Activated naive CD4-positive, alpha-beta T cell treated with anti-CD3 and anti-CD28 coated beads, Interleukin-2, amount 10 ng/mL, durations not matched to agents 7 days and 5 days (primary cell): ENCODE results near the gene ZDHHC13.
A peak's percentile ranks its signal among the peaks of the same experiment; 100 is the strongest.
"Not testable (repeated sequence)": the region's sequence is repeated elsewhere in the genome, so short reads cannot be mapped to it uniquely, and the experiment has no call there.

ENCODE experiments used
- CTCF ChIA-PET: fragments of 350-600 bp; sonication (Branson Sonifier 250); formaldehyde crosslinking; loops from one replicate; lab custom pipeline; 2021; ENCODE audit warnings: antibody characterized with exemption; lab: Charles Lee
- DNase-seq: peaks from one replicate; pipeline ENCODE4 v3.0.0-alpha.2; 2020
- H3K27ac Mint-ChIP-seq: one replicate; pipeline ENCODE4 v1.8.0; 2021; ENCODE audit warnings: mild to moderate bottlenecking, moderate library complexity, mixed read lengths
- H3K27me3 Mint-ChIP-seq: one replicate; pipeline ENCODE4 v1.8.0; 2021; ENCODE audit warnings: mild to moderate bottlenecking, mixed read lengths
- H3K36me3 Mint-ChIP-seq: one replicate; pipeline ENCODE4 v1.8.0; 2021; ENCODE audit warnings: mixed read lengths
- H3K4me1 Mint-ChIP-seq: one replicate; pipeline ENCODE4 v1.8.0; 2021; ENCODE audit warnings: mixed read lengths
- H3K4me3 Mint-ChIP-seq: one replicate; pipeline ENCODE4 v1.8.0; 2021; ENCODE audit warnings: mild to moderate bottlenecking, moderate library complexity, mixed read lengths
- H3K9me3 Mint-ChIP-seq: one replicate; pipeline ENCODE4 v1.8.0; 2021; ENCODE audit warnings: mixed read lengths

The ZDHHC13 gene

GRCh38 chr11:19111809-19112208, 5.2 kb upstream of the ZDHHC13 start:
- CTCF ChIA-PET, result interaction anchor here (0.9 kb wide), 1 partner anchor 35 kb away, joined by 3 read pairs; no protein-coding TSS in a partner anchor
- Mint-ChIP-seq H3K36me3 (no peaks in the 10 kb centered on the region), H3K4me1 (peaks cover 5% of the 10 kb centered on the region), H3K9me3 (no peaks in the 10 kb centered on the region), H3K27me3 (peaks cover 9% of the 10 kb centered on the region), H3K4me3 (no peak overlapping the region), H3K27ac (no peak overlapping the region)
- no peak for DNase-seq

- DNase-seq, result peak; percentile 22
- H3K36me3 Mint-ChIP-seq, result peaks cover 23% of the 10 kb centered on the region
- CTCF ChIA-PET, result interaction anchor here (0.6 to 1.1 kb wide), 5 partner anchors 10 to 55 kb away, joined by 3 to 4 read pairs (median 3); no protein-coding TSS in a partner anchor
- no peaks in the 10 kb centered on the region for H3K9me3 Mint-ChIP-seq
- peaks cover 3% of the 10 kb centered on the region for H3K27me3 Mint-ChIP-seq
- peak overlapping the region; percentile 82 for H3K27ac Mint-ChIP-seq
- H3K4me1 Mint-ChIP-seq, result peaks cover 45% of the 10 kb centered on the region
- peak overlapping the region; percentile 83 for H3K4me3 Mint-ChIP-seq
These were observed 545 bp upstream of the ZDHHC13 start for GRCh38 chr11:19116276-19116970.

GRCh38 chr11:19117760-19118097, 761 bp downstream of the ZDHHC13 start:
- peak overlapping the region; percentile 35 for H3K27ac Mint-ChIP-seq
- H3K9me3 Mint-ChIP-seq, result no peaks in the 10 kb centered on the region
- peaks cover under 1% of the 10 kb centered on the region for H3K27me3 Mint-ChIP-seq
- H3K36me3 Mint-ChIP-seq, result peaks cover 24% of the 10 kb centered on the region
- H3K4me3 Mint-ChIP-seq, result peak overlapping the region; percentile 83
- H3K4me1 Mint-ChIP-seq, result peaks cover 50% of the 10 kb centered on the region
- DNase-seq, result no peak
- CTCF ChIA-PET, result no interaction called here

DNA sequence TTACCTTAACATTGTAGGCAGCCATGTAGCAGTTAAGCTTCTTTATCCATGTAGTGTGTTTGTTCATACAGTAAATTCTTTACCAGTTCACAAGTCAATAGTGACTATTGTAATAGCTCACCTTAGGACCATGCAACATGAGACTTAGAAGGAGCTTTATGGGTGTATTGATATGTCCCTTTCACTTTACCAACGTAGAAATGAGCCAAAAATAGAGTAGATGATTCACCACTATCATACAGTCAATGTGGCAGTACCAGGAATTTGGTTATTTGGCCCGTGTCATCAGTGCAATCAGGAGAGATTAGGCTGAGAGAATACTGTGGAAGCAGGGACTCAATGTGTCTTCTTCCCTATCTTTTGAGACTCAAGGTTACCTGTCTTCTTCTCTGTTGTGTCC, 4.7 kb downstream of the ZDHHC13 start:
- Mint-ChIP-seq H3K27me3 (no peaks in the 10 kb centered on the region), H3K36me3 (peaks cover 43% of the 10 kb centered on the region), H3K4me3 (no peak overlapping the region), H3K27ac (no peak overlapping the region), H3K4me1 (peaks cover 46% of the 10 kb centered on the region), H3K9me3 (peaks cover 3% of the 10 kb centered on the region)
- DNase-seq, result no peak
- CTCF ChIA-PET, result interaction anchor here (1.8 kb wide), 1 partner anchor 45 kb away, joined by 10 read pairs; no protein-coding TSS in a partner anchor

DNA sequence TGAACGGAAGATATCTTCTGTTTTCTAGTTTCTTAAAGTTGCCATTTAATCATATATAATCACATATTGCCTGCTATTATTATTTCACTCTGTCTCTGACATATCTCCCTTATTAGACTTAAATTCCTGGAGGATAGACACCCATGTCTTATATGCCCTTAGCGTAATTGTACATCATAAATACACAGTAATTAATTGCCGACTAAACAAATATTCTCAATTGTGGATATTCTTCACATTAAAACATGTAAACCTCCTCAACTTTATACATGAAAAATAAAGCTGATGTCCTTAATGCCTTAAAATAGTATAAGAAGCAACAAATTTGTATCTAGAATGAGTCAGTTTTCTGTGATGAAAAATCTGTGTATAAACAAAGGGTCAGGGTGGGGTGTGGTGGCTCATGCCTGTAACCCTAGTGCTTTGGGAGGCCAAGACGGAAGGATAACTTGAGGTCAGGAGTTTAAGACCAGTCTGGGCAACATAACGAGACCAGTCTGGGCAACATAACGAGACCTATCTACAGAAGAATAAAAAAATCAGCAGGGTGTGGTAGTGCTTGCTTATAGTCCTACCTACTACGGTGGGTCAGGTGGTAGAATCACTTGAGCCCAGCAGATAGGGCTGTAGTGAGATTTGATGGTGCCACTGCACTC, 6.1 kb downstream of the ZDHHC13 start:
- H3K4me1 Mint-ChIP-seq, result peaks cover 35% of the 10 kb centered on the region
- no peak overlapping the region for H3K27ac Mint-ChIP-seq
- peaks cover 4% of the 10 kb centered on the region for H3K9me3 Mint-ChIP-seq
- peaks cover 53% of the 10 kb centered on the region for H3K36me3 Mint-ChIP-seq
- DNase-seq, result no peak
- no peaks in the 10 kb centered on the region for H3K27me3 Mint-ChIP-seq
- H3K4me3 Mint-ChIP-seq, result no peak overlapping the region
- CTCF ChIA-PET, result interaction anchor here (1.8 kb wide), 1 partner anchor 46 kb away, joined by 10 read pairs; no protein-coding TSS in a partner anchor

- CTCF ChIA-PET, H3K9me3 Mint-ChIP-seq, H3K27ac Mint-ChIP-seq, H3K4me1 Mint-ChIP-seq, H3K4me3 Mint-ChIP-seq, DNase-seq, H3K27me3 Mint-ChIP-seq: not testable (repeated sequence)
- H3K36me3 Mint-ChIP-seq, result peaks cover 54% of the 10 kb centered on the region
These were observed 9.8 kb downstream of the ZDHHC13 start for GRCh38 chr11:19126562-19127325.

DNA sequence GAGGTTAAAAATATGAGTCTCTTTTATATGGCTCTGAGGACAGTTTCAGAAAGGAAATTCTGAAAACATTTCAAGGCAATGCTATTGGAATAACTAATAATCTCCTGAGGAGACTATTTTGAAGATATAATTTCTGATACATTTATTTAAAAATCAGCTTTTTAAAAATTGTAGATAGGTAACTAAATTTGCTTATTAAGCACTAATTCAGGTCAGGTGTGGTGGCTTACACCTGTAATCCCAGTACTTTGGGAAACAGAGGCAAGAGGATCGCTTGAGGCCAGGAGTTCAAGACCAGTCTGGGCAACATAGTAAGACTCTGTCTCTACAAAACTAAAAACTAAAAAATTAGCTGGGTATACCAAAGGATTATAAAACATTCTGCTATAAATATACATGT, 17.0 kb downstream of the ZDHHC13 start:
- no peaks in the 10 kb centered on the region for H3K27me3 Mint-ChIP-seq
- CTCF ChIA-PET, result no interaction called here
- no peak overlapping the region for H3K27ac Mint-ChIP-seq
- peaks cover 32% of the 10 kb centered on the region for H3K9me3 Mint-ChIP-seq
- no peak for DNase-seq
- H3K36me3 Mint-ChIP-seq, result peaks cover 43% of the 10 kb centered on the region
- H3K4me3 Mint-ChIP-seq, result no peak overlapping the region
- H3K4me1 Mint-ChIP-seq, result no peaks in the 10 kb centered on the region

DNA sequence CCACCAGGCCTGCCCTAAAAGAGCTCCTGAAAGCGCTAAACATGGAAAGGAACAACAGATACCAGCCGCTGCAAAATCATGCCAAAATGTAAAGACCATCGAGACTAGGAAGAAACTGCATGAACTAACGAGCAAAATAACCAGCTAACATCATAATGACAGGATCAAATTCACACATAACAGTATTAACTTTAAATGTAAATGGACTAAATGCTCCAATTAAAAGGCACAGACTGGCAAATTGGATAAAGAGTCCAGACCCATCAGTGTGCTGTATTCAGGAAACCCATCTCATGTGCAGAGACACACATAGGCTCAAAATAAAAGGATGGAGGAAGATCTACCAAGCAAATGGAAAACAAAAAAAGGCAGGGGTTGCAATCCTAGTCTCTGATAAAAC, 19.9 kb downstream of the ZDHHC13 start:
- H3K27ac Mint-ChIP-seq, H3K4me1 Mint-ChIP-seq, DNase-seq, H3K4me3 Mint-ChIP-seq, CTCF ChIA-PET, H3K27me3 Mint-ChIP-seq: not testable (repeated sequence)
- Mint-ChIP-seq H3K36me3 (peaks cover 26% of the 10 kb centered on the region), H3K9me3 (peaks cover 30% of the 10 kb centered on the region)

DNA sequence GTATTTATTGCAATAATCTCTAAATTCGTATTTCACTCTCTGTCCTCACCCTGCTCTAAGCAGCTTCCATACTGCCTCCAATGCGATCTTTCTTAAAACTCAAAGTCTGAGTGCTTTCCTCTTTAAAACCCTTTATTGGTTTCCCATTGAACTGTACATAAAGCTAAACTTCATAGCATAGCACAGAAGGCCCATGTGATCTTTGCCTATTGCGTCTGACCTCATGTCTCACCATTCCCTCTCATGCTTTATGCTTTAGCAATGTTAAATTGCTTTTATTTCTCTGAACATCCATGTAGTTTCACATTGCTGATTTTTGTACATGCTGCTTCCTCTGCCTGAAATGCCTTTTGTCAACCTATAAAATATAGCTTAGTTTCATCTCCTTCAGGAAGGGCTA, 28.4 kb downstream of the ZDHHC13 start:
- Mint-ChIP-seq H3K9me3 (no peaks in the 10 kb centered on the region), H3K27me3 (no peaks in the 10 kb centered on the region), H3K36me3 (peaks cover 10% of the 10 kb centered on the region), H3K4me1 (no peaks in the 10 kb centered on the region), H3K27ac (no peak overlapping the region), H3K4me3 (no peak overlapping the region)
- DNase-seq, result no peak
- CTCF ChIA-PET, result no interaction called here

- no peak overlapping the region for H3K4me3 Mint-ChIP-seq
- CTCF ChIA-PET, result no interaction called here
- peaks cover 44% of the 10 kb centered on the region for H3K36me3 Mint-ChIP-seq
- H3K9me3 Mint-ChIP-seq, result no peaks in the 10 kb centered on the region
- no peaks in the 10 kb centered on the region for H3K4me1 Mint-ChIP-seq
- DNase-seq, result no peak
- no peaks in the 10 kb centered on the region for H3K27me3 Mint-ChIP-seq
- no peak overlapping the region for H3K27ac Mint-ChIP-seq
These were observed 39.9 kb downstream of the ZDHHC13 start for GRCh38 chr11:19156892-19157291.

GRCh38 chr11:19160847-19161246, 43.9 kb downstream of the ZDHHC13 start:
- H3K27ac Mint-ChIP-seq, result no peak overlapping the region
- H3K4me1 Mint-ChIP-seq, result peaks cover 12% of the 10 kb centered on the region
- H3K9me3 Mint-ChIP-seq, result no peaks in the 10 kb centered on the region
- H3K4me3 Mint-ChIP-seq, result no peak overlapping the region
- peaks cover 46% of the 10 kb centered on the region for H3K36me3 Mint-ChIP-seq
- CTCF ChIA-PET, result interaction anchor here (1.2 kb wide), 1 partner anchor 88 kb away, joined by 4 read pairs; no protein-coding TSS in a partner anchor
- no peaks in the 10 kb centered on the region for H3K27me3 Mint-ChIP-seq
- no peak for DNase-seq

GRCh38 chr11:19161651-19162050, 44.7 kb downstream of the ZDHHC13 start:
- DNase-seq, result no peak
- Mint-ChIP-seq H3K9me3 (no peaks in the 10 kb centered on the region), H3K36me3 (peaks cover 46% of the 10 kb centered on the region), H3K4me3 (no peak overlapping the region), H3K27ac (no peak overlapping the region), H3K4me1 (peaks cover 12% of the 10 kb centered on the region), H3K27me3 (no peaks in the 10 kb centered on the region)
- CTCF ChIA-PET, result interaction anchor here (1.2 kb wide), 1 partner anchor 89 kb away, joined by 4 read pairs; no protein-coding TSS in a partner anchor

DNA sequence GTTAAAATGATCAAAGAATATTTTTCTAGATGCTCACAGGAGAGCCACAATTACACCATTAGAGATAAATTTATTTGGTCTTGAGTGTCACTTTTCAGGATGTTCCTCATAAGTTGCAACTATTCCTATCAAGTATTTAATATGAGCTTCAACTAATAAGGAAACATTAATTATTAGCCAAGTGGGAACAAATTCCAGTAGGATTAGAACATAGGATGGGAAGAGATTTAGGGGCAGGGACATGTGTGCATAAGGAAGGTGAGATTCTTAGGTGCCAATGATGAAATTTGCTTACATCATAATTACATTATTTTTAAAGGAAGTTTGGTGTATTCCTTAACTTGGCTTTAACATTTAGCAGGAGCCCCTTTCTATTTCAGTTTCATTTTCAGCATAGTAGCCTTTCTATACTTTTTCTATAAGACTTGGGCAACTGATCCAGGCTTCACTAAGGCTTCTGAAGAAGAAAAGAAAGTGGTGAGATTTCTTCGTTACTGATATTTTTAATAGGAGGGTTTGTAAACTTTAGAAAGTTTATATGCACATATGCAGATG, 46.1 kb downstream of the ZDHHC13 start:
- CTCF ChIA-PET, result interaction anchor here (0.6 kb wide), 1 partner anchor 15 kb away, joined by 3 read pairs; no protein-coding TSS in a partner anchor
- H3K4me1 Mint-ChIP-seq, result peaks cover 12% of the 10 kb centered on the region
- DNase-seq, result no peak
- no peak overlapping the region for H3K27ac Mint-ChIP-seq
- H3K9me3 Mint-ChIP-seq, result no peaks in the 10 kb centered on the region
- H3K27me3 Mint-ChIP-seq, result no peaks in the 10 kb centered on the region
- peaks cover 44% of the 10 kb centered on the region for H3K36me3 Mint-ChIP-seq
- H3K4me3 Mint-ChIP-seq, result no peak overlapping the region

DNA sequence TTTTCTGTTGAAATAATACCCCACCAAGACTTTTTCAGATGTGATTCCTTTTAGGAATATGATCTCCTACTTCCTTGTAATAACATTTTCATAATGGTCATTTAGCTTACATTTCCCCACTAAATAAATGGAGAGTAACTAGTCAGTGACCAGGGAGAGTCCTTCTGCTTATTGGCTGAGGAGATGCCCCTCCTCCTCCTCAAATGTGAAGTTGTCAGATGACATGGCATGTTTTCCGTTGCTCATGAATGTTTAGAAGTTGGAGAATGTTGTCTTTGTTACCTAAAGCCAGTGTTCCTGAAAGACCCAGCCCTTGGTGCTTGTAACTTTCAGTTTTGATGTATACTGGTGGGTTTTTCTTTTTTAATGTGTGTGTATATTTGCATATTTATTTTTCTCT, 46.6 kb downstream of the ZDHHC13 start:
- H3K27me3 Mint-ChIP-seq, result no peaks in the 10 kb centered on the region
- CTCF ChIA-PET, result no interaction called here
- H3K4me1 Mint-ChIP-seq, result peaks cover 12% of the 10 kb centered on the region
- no peak for DNase-seq
- H3K36me3 Mint-ChIP-seq, result peaks cover 47% of the 10 kb centered on the region
- no peak overlapping the region for H3K27ac Mint-ChIP-seq
- H3K9me3 Mint-ChIP-seq, result no peaks in the 10 kb centered on the region
- no peak overlapping the region for H3K4me3 Mint-ChIP-seq
